DMS79 (cell line): ENCODE results near the gene OPN4.

Experiments
- DNase-seq: peaks from one replicate; lab custom pipeline; 2025; lab: John Stamatoyannopoulos, UW

OPN4 gene

GRCh38 chr10:86647773-86648703 lies 6.3 kb upstream of the OPN4 start:
- DNase-seq: no peak

GRCh38 chr10:86648704-86649427 lies 5.5 kb upstream of the OPN4 start:
- peak; percentile 16 for DNase-seq

GRCh38 chr10:86649471-86650150 lies 4.7 kb upstream of the OPN4 start:
- no peak for DNase-seq

GRCh38 chr10:86650151-86650550 lies 4.2 kb upstream of the OPN4 start:
- no peak for DNase-seq

GRCh38 chr10:86651021-86651471 lies 3.3 kb upstream of the OPN4 start:
- no peak for DNase-seq

GRCh38 chr10:86651631-86652331 lies 2.6 kb upstream of the OPN4 start:
- DNase-seq: no peak

- DNase-seq: peak; percentile 63
Measured at GRCh38 chr10:86652361-86653202, 1.8 kb upstream of the OPN4 start.

- DNase-seq: no peak
Measured at GRCh38 chr10:86653379-86653778, 968 bp upstream of the OPN4 start.

GRCh38 chr10:86653987-86654386 lies 360 bp upstream of the OPN4 start:
- DNase-seq: no peak

- no peak for DNase-seq
Measured at GRCh38 chr10:86655173-86655540, 810 bp downstream of the OPN4 start.

GRCh38 chr10:86655596-86655995 lies 1.2 kb downstream of the OPN4 start:
- DNase-seq: no peak

- DNase-seq: no peak
Measured at GRCh38 chr10:86657011-86657395, 2.7 kb downstream of the OPN4 start.

GRCh38 chr10:86657396-86658011 lies 3.2 kb downstream of the OPN4 start:
- DNase-seq: no peak

- DNase-seq: no peak
Measured at GRCh38 chr10:86658261-86658741, 4.0 kb downstream of the OPN4 start.

GRCh38 chr10:86658751-86659150 lies 4.4 kb downstream of the OPN4 start:
- no peak for DNase-seq

GRCh38 chr10:86659161-86659691 lies 4.9 kb downstream of the OPN4 start:
- no peak for DNase-seq

GRCh38 chr10:86659721-86660453 lies 5.5 kb downstream of the OPN4 start:
- no peak for DNase-seq

GRCh38 chr10:86661161-86662025 lies 7.0 kb downstream of the OPN4 start:
- DNase-seq: no peak
